ENCODE data around the gene AFAP1.

AFAP1 gene

GRCh38 chr4:7784131-7784870 is 155.4 kb downstream of the AFAP1 start:
- no peak for DNase-seq (ENCODE audit: low spot score)

- DNase-seq (ENCODE audit: low spot score): no peak
These were observed 156.1 kb downstream of the AFAP1 start for GRCh38 chr4:7783541-7783940.

- no peak for DNase-seq (ENCODE audit: low spot score)
These were observed 156.9 kb downstream of the AFAP1 start for GRCh38 chr4:7782783-7783182.

- no peak for DNase-seq (ENCODE audit: low spot score)
These were observed 157.7 kb downstream of the AFAP1 start for GRCh38 chr4:7781993-7782392.

GRCh38 chr4:7781366-7781765 is 158.3 kb downstream of the AFAP1 start:
- DNase-seq (ENCODE audit: low spot score): no peak

- no peak for DNase-seq (ENCODE audit: low spot score)
These were observed 158.8 kb downstream of the AFAP1 start for GRCh38 chr4:7780751-7781348.

- no peak for DNase-seq (ENCODE audit: low spot score)
These were observed 160.3 kb downstream of the AFAP1 start for GRCh38 chr4:7779432-7779768.

GRCh38 chr4:7778510-7779431 is 160.9 kb downstream of the AFAP1 start:
- no peak for DNase-seq (ENCODE audit: low spot score)

- no peak for DNase-seq (ENCODE audit: low spot score)
These were observed 161.7 kb downstream of the AFAP1 start for GRCh38 chr4:7777871-7778509.

GRCh38 chr4:7777017-7777710 is 162.5 kb downstream of the AFAP1 start:
- DNase-seq (ENCODE audit: low spot score): no peak

GRCh38 chr4:7775396-7775795 is 164.3 kb downstream of the AFAP1 start:
- no peak for DNase-seq (ENCODE audit: low spot score)

- DNase-seq (ENCODE audit: low spot score): no peak
These were observed 165.1 kb downstream of the AFAP1 start for GRCh38 chr4:7774301-7775294.

GRCh38 chr4:7773401-7774180 is 166.1 kb downstream of the AFAP1 start:
- DNase-seq (ENCODE audit: low spot score): no peak

GRCh38 chr4:7772711-7773385 is 166.8 kb downstream of the AFAP1 start:
- DNase-seq (ENCODE audit: low spot score): no peak

GRCh38 chr4:7771541-7772507 is 167.8 kb downstream of the AFAP1 start:
- no peak for DNase-seq (ENCODE audit: low spot score)

- DNase-seq (ENCODE audit: low spot score): peak; percentile 45
These were observed 168.6 kb downstream of the AFAP1 start for GRCh38 chr4:7771056-7771455.

- DNase-seq (ENCODE audit: low spot score): no peak
These were observed 169.2 kb downstream of the AFAP1 start for GRCh38 chr4:7770224-7771050.
